ENCODE measurements around the gene IFITM10.
"Not testable (repeated sequence)": the region's sequence is repeated elsewhere in the genome, so short reads cannot be mapped to it uniquely, and the experiment has no call there.

The IFITM10 gene

GRCh38 chr11:1777737-1778136 lies 27.3 kb upstream of the IFITM10 start:
- no peak for DNase-seq

- DNase-seq: no peak
Observed at GRCh38 chr11:1776944-1777715, 26.7 kb upstream of the IFITM10 start.

DNA sequence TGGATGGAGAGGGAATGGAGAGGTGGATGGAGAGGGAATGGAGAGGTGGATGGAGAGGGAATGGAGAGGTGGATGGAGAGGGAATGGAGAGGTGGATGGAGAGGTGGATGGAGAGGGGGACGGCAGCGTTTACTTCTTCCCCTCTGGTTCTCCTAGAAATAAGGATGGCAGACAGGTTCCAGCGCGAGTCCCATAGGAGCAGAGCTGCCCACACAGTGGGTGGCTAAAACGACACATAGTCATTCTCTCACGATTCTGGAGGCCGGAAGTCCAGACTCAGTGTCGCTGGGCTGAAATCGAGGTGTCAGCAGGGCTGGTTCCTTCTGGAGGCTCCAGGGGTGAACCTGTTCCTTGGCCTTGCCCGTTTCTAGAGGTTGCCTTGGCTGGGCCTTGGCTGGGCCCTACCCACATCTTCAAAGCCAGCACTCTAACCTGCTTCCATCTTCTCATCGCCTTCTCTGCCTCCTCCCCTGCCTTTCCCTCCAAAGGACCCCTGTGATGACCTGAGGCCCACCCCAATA lies 26.0 kb upstream of the IFITM10 start:
- DNase-seq: no peak

- DNase-seq: no peak
Observed at GRCh38 chr11:1774886-1775285, 24.5 kb upstream of the IFITM10 start.

DNA sequence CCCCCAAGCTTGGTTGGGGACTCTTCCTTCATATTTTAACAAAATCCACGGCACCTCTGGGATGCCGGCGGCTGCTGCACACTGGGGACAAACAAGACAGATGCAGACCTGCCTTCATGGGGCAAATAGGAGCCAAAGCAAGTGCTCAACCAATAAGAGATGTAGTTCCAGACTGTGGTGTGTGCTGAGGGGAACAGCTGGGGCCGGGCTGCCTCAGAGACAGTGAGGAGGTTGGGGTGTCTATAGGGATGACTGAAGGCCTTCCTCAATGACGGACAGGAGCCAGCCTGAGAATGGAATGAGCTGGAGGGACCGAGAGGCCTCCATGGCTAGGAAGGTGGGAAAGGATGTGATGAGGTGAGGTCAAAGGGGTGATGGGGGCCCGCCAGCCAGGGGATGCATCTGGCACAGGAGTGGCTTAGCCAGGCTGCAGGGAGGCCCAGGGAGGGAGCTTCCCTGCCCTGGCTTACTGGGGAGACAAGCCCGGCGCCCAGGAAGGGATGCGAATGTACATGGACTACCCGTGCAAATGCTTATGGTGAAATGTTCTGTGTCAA lies 23.7 kb upstream of the IFITM10 start:
- no peak for DNase-seq

- no peak for DNase-seq
Observed at GRCh38 chr11:1773131-1773993, 23.0 kb upstream of the IFITM10 start.

GRCh38 chr11:1772270-1773130 lies 22.1 kb upstream of the IFITM10 start:
- peak; percentile 72 for DNase-seq

GRCh38 chr11:1771700-1772099 lies 21.3 kb upstream of the IFITM10 start:
- DNase-seq: no peak

GRCh38 chr11:1771273-1771672 lies 20.9 kb upstream of the IFITM10 start:
- no peak for DNase-seq

DNA sequence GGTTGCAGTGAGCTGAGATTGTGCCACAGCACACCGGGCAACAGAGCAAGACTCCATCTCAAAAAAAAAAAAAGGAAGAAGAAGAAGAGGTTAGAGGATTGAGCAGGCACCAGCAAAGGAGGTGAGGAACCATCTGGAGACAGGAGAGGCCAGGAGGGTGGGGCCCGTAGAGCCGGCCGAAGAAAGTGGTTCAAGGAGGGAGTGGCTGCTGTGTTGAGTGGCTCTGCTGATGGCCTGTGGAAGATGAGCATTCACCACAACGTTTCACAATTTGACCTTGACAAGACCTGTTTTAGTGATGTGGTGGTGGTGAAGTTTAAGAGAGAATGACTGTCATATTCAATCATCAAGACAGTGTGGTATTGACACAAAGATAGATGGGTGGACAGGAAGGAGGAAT lies 20.1 kb upstream of the IFITM10 start:
- DNase-seq: no peak

DNA sequence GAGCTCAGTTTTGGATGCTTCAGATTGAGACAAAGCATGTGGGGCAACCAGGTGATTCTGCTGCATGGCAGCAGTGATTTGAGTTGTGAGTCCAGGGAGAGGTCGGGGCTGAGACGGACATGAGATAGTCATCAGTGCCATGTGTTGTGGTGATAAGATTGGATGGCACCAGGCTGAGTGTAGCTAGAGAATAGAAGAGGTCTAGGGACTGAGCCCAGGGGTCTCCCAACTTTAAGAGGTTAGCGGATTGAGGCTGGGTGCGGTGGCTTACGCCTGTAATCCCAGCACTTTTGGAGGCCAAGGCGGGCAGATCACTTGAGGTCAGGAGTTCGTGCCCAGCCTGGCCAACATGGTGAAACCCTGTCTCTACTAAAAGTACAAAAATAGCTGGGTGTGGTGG lies 19.7 kb upstream of the IFITM10 start:
- no peak for DNase-seq

- DNase-seq: not testable (repeated sequence)
Observed at GRCh38 chr11:1769304-1769936, 19.0 kb upstream of the IFITM10 start.

GRCh38 chr11:1768141-1768469 lies 17.7 kb upstream of the IFITM10 start:
- no peak for DNase-seq

DNA sequence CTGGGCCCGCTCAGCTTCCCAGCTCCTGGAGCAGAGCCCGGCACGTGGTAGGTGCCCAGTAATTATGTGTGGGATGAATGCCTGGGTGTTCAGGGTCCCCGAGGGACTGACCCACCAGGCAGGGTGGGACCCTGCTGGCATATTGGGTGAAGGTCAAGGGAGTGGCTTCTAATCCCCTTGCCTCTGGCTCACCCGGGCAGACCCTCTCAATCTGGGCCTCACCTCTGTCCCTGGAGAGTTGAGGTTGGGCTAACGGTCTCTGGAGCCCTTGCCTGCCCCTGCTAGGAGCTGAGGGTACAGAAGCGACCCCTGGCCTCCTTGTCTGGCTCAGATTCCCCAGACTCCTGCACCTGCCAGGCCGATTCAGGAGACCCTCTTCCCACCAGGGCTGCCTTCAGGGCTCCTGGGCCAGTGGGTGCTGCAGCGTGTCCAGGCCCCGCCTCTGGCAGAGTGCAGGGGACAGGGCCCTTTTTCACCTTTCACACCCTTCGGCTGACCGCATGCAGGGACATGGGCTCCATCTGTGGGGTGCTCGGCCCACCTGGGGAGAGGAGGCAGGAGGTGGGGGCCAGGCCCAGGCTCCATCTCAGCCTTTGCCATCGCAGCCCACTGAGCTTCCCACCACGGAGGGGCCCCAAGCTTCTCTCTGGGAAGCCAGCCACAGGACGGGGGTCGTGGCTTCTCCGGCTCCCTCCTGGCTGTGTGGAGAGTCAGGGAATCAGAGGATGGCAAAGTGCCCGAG lies 17.2 kb upstream of the IFITM10 start:
- no peak for DNase-seq

DNA sequence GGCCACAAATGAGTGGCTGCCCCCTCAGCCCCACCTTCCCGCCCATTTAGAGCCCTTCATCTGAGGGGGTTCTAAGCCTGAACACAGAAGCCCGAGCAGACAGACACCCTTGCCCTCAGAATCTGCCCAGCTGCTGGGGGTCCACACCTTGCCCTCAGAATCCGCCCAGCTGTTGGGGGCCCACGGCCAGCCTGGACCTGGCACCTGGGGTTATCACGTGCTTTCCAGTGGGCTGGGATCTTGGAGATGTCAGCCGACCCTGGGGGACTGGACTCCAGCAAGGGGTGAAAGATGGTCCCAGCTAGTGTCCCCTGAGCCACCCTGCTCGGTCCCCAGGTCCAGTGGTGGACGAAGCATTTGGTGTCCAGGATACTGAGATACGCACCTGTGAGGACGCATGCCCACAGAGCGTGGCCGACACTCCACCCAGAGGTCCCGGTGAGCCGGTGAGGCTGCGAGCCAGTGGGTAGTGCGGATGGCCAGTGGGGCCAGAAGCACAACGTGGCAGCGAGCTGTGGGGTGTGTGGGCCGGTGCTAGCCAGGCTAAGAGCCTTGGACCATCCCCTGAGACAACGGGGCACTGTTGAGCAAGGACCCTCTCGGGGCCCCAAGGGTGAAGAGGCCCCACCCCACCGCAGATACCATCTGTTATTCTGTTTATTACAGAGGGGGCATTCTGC lies 16.5 kb upstream of the IFITM10 start:
- no peak for DNase-seq

DNA sequence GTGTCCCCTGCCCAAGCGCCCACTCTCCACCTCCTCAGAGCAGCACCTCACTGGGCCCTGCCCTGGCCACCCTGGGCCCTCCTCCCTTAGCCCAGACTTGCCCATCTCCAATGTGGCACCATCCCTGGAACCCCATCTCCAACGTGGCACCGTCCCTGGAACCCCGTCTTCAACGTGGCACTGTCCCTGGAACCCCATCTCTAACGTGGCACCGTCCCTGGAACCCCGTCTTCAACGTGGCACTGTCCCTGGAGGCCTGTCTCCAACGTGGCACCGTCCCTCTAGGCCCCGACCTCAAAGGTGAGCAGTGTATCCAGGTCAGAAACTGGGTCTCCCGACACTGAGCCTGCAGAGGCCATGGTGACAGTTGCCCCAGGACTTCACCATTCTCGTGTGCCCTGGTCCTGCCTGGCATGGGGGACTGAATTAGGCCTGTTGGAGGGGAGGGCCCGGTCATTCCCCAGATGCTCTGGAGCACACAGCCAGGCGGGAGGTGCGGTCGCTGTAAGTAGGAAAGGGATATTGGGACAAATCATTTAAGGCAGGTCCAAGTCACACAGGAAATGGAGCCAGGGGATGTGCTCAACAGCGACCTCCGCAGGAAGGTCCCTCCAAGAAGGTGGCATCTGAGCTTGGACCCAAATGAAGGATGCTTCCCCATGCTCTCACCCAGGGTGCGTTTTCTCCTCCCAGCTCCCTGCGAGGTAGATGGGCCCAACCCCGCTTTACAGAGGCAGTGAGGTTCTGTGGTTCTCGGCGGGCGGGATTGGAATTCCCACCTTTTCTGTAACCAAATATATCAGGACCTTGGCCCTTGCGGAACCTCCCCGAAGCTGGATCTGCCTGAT lies 15.7 kb upstream of the IFITM10 start:
- DNase-seq: no peak

GRCh38 chr11:1763796-1764661 lies 13.6 kb upstream of the IFITM10 start, which contains the start of gene CTSD:
TSS of gene CTSD (minus strand) at chr11:1763927. CDS start at chr11:1763859, 68 bp downstream.
- DNase-seq: peak; percentile 91

- DNase-seq: no peak
Observed at GRCh38 chr11:1763336-1763795, 13.0 kb upstream of the IFITM10 start.
